Stimulated activated CD4-positive, alpha-beta T cell treated with anti-CD3 and anti-CD28 coated beads, Interleukin-1b, Interleukin-23, amount 100 ng/mL, for 24 hours (primary cell): ENCODE results near the gene WDR17.

ENCODE experiments used
- DNase-seq, 4 experiments: peaks; one replicate each; pipeline ENCODE4 v3.0.0-alpha.2; 2020; ENCODE audit warnings: low read depth in 4 of 4, low spot score in 1 of 4

WDR17 gene

DNA sequence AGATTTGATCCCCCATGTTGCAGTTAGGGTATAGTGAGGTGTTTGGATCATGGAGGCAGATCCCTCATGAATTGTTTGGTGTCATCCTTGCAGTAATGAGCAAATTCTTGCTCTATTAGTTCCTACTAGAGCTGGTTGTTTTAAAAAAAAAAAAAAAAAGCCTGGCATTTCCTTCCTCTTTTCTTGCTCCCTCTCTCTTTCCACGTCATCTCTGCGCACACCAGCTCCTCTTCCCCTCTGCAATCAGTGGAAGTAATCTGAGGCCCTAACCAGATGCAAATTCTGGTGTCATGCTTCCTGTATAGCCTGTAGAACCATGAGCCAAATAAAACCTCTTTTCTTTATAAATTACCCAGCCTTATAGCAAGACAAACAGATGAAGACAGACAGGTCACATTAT lies 24.5 kb downstream of the WDR17 start:
- no peak for DNase-seq

DNA sequence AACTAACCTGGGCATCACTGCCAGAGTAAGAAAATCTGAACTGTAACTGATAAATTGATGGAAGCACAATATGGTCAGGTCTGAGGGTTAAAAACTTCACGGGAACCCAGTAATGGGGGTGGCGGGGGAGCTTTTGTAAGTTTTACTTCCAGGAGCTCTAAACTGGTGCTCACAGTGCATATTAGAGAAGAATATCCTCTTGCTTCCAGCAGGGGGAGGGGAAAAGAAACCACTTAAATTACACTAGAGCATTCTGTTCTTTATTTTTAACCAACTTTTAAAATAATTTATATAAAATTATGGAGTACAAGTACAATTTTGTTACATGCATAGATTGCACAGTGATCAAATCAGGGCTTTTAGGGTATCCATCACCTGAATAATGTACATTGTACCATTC lies 33.7 kb downstream of the WDR17 start:
- no peak for DNase-seq

DNA sequence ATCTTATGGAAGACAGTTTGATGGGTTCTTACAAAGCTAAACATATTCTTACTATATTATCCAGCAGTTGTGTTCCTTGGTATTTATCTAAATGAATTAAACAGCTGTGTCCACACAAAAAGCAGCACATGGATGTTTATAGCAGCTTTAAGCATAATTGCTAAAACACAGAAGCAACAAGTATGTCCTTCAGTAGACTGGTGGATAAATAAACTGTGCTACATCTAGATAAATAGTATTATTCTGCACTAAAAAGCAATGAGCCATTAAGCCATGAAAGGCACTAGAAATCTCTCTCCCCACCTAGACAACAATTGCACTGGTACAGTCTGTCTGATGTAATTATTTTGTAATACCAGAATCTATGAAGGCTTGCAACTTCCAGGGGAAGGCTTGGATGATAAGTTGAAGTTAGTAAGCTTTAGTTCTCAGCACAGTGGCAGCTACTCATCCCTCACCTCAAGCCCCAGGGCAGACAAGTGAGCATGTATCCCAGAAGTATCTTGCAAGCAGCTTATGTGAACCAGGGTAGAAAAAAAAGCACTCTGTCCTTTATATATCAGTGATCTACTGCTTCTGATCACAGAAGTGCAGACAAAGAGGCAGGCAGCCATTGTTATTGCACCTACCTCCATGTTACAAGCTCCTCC lies 36.9 kb downstream of the WDR17 start:
- DNase-seq: no peak

DNA sequence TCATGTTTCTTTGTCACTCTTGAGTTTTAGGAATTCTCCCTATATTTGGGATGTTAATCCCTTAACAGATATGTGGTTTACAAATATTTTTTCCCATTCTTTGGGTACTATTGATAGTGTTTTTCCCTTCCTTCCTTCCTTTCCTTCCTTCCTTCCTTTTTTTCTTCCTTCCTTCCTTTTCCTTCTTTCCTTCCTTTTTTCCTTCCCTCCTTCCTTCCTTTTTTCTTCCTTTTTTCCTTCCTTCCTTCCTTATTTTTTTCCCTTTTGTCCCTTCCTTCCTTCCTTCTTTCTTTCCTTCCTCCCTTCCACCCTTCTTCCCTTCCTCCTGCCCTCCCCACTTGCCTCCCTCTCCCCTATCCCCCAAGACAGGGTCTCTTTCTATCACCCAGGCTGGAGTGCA lies 42.1 kb downstream of the WDR17 start:
- DNase-seq: no peak

DNA sequence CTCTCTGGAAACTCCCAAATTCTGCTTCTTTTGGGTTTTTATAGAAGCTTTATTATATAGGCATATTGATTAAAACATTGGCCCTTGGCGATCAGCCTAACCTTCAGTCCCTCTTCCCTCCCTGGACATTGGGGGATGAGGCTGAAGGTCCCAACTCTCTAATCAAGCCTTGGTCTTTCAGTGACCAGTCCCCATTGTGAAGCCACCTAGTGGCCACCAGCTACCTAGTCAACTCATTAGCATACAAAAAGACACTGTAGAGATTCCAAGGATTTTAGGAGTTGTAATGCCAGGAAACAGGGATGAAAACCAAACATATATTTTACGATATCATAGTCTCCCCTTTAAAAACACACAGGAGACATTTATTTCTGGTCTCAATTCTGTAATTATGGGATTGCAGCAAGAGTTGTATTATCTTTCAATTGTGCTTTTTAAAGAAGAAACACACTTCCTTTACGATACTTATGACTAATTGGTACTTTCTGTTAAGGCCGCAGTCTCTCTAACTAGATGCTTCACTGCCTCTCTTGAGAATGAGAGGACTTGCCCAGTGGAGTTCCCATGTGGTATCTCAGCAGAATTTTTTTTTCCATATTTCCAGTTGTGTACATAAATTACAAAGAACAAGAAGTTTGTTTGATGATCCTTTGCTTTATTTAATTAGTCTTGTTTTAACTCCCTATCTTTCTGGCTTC lies 58.2 kb downstream of the WDR17 start:
- no peak for DNase-seq

DNA sequence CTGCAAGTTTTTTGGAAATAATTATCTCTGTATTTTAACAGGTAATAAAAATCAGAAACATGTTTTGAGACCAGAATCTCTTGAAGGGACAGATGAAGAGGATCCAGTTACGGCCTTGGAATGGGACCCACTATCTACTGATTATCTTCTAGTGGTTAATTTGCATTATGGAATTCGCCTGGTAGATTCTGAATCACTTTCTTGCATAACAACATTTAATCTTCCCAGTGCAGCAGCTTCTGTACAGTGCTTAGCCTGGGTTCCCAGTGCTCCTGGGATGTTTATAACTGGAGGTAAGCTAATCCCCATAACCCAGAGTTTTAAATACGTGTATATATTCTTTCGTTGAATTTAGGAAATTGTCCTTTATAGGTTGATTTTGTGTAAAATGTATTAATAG lies 59.4 kb downstream of the WDR17 start:
- no peak for DNase-seq

DNA sequence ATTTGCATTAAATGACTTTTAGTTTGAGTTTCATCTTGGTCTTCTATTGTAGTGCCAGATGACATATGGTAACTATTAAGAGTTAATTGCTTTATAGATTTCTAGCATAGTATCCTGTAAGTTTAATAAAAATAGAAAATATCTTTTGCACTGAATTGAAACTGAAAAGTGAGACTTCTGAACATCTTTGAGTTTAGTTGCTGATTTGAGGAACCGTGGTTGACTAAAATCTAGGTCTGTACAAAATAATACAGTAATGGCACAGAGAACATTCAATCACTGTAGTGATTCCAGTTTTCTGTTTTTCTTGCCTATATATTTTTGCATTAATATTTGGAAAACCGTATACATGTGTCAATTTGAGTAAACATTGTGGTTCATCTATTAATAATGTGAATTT lies 69.0 kb downstream of the WDR17 start:
- no peak for DNase-seq

DNA sequence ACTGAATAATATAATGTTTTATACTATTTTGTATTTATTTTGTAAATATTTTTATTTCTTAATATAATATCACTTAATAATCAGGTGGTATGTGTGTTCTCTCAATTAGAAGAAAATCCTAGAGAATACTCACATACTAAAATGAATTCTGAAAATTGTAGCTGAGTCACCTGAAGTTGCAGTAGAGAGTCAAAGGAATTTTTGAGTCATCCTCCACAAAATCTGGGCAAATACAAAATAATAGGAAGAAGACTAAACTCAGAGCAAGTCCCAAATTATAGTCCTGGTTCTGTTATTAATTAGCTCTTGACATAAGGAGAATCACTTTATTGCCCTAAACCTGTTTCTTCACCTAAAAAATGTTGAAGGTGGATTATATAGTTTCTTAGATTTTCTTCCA lies 72.0 kb downstream of the WDR17 start:
- no peak for DNase-seq

DNA sequence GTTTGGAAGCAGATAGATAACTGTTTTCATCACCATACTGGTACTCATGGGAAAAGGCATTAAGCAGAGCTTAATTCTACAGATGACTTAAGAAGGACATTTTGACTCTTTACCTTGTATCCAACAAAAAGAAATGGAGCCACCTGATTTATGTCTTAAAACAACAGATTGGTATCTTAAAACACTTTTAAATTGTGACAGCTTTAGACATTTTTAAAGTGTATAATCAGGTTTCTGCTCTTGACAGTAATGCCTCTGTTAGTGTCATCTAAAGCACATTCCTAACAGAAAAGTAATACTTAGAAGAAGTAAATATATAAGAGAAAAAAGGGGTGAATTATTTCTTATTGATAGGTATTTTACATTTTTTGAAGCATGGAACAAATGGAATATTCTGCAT lies 73.9 kb downstream of the WDR17 start:
- no peak for DNase-seq

DNA sequence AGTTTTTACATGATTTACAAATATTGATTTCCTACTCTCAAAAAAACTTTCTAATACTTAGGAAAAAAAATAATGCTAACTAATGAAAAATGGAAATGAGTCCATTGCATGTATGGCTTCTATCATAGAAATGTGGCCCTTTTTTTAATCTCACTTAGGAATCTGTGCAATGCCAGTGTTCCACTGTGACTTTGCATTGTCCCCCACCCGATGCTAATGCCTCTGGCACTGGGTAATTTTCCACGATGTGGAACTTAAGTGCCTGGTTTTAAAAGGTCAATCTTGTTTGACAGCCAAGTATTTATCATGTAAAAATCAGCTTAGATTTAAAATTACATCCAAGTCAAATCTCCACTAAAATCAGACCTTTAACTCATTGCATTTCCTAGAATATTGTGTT lies 76.6 kb downstream of the WDR17 start:
- no peak for DNase-seq

DNA sequence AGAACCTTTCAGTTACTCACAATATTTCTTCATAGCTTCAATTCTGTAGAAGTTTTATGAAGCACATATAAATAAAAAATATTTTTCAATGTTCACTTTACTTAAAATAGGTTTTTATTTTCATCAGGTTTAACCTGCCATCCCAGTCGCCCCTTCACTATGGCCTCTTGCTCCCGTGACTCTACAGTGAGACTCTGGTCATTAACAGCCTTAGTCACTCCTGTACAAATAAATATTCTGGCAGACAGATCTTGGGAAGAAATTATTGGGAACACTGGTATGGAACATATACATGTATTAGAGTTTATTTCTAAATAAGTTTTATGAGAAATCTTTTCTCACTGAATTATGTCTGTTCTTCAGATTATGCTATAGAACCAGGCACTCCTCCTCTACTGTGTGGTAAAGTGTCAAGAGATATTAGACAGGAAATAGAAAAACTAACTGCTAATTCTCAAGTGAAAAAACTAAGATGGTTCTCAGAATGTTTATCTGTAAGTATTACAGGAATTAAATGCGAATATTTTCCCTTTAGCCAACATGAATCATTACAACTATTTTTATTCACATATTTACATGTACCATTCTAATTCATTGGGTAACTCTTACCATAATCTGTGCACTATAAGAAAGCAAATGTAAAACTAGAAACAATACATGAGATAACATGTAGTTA lies 84.2 kb downstream of the WDR17 start:
- DNase-seq: no peak

DNA sequence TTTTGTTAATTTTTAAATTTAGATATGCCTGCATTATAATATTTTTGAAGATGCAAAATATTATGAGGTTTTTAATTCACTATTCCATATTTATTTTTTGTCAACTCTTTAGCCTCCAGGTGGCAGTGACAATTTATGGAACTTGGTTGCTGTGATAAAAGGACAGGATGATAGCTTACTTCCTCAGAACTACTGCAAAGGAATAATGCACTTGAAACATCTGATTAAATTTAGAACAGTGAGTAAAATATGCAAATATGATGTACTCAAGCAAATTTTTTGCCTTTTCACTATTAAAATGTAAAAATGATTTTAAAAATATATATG lies 84.7 kb downstream of the WDR17 start:
- DNase-seq: no peak

DNA sequence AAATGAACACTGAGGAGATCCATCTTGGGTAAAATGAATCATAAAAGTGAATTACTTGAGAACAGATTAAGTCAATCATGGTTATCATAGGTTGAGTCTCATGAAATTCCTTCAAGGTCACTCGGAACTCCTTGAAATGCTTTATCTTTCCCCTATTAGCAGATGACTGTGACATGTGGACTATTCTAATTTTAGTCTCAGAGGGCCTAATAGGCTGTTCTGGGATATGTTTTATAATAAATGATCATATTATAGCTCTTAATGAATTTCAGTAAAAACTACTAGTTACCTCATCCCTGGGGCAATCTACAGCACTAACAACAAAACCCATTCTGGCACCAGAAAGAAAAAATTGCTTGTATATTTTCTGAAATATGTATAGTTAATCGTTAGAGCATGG lies 85.1 kb downstream of the WDR17 start:
- DNase-seq: no peak

DNA sequence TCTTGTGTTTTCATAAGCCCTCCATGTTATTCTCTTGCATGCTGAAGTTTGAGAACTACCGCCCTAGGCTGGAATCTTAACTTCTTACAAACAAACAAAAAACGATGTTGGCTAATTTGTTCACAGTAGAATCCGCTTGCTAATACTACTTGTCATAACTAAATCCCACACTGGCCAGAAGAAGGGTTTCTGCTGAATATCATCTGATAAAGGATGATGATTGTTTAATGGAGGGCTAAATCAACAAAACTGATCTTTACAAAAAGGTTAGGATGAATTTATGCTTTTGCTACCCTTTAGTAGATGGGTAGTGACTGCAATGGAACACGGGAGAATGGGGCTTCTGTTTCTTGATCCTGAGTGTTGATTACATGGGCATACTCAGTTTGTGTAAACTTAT lies 87.5 kb downstream of the WDR17 start:
- no peak for DNase-seq

DNA sequence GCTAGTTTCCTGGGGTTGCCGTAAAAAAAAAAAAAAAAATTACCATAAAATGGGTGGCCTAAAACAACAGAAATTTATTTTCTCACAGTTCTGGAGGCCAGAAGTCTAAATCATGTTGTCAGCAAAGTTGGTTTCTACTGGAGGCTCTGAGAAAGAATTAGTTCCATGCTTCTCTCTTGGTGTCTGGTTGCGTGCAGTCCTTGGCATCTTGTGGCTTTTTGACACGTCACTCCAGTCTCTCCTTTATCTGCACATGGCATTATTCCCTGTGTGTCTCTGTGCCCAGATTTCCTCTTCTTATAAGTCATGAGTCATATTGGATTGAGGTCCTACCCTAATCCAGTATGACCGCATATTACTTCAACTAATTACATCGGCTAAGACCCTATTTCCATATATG lies 91.0 kb downstream of the WDR17 start:
- DNase-seq: no peak

DNA sequence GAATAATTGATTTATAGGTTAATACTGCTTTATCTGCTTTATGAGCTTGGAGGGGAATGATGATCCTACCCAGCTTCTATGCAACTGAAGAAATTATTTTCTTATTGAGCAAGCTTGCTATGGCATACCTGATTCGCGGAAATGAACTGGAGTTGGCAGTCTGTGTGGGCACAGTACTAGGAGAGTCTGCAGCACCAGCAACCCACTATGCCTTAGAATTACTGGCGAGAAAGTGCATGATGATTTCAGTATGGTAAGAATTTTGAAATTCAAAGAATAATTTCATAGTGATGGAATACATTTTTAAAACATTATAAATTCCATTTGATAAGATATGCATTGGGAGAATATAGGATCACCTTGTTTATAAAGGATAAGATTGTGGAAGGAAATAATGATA lies 97.4 kb downstream of the WDR17 start:
- DNase-seq: no peak

DNA sequence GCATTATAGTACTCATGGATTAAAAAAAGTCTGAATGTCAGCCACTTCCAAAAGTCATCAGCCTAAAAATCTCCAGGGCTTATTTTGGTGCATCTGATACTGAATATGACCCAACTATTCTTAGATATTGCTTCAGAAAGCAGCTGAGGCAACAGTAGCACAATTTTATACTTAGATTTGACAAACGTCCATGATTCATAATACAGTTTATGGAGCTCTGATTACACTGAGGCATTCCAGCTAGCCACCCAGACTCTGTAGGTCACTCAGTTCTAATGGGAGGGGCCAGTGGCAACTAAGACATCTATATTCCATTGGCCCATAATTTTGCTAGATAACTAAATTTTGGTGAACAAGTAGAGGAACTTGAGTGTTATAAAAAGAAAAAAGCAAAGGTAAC lies 119.4 kb downstream of the WDR17 start:
- no peak for DNase-seq

DNA sequence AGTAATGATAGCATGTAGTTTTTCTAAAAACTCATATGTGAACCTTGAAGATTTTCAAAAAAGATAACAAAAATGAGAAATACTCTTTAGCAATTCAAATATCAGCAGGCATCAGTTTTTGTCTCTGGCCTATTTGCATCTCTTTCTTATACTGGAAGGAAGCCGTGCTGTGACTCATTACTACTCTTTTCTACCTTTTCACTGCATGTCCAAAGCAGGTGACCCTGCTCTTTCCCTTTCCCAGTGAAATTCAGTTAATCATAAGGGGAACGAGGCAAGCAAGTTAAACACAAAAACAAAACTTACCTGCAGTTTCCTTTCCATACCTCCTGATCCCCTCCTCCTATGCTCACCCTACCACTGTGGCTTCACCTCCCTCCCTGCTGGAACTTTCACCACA lies 120.4 kb downstream of the WDR17 start:
- no peak for DNase-seq

DNA sequence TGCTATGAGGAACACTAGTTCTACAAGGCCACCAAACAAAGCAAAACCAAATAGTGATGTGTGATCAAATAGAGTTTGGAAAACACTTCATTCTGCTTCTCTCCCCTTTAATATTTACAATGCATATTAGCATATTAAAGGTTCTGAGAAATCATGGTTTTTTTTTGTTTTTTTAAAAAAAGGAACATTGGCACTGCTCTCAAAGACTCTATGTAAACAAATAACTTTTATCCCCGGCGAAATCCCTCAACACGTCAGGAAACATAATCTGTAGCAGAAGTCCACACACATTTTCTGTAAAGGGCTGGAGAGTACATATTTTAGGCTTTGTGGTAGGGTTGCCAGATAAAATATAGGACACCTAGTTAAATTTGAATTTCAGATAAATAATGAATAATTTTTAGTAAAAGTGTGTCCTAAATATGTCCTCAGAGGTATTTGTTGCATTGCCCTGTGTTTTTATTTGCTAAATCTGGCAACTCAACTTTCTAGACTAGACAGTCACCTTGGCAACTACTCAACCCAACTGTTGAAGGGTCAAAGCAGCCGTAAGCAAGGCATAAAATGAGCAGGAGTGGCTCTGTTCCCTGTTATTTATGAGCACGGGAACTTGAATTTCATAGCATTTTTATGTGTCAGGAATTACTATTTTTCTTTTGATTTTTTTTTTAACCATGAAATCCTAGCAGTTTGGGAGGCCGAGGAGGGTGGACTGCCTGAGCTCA lies 121.2 kb downstream of the WDR17 start:
- DNase-seq: no peak

DNA sequence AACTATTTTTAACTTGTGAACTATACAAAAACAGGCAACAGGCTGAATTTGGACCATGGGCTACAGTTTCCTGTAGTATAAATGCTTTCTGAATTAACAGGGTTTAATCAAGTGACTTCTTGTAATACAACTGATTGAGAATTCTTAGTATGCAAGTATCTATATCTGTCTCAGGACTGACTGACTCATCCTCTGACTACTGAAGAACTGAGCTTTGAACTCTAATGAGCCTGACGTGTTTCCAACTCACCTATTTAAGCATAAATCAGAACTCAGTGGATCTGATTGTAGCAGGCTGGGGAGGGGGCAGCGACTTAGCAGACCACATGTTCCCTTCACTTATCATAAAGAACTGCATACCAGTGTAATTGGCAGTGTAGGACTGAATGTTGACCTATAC lies 122.0 kb downstream of the WDR17 start:
- no peak for DNase-seq

DNA sequence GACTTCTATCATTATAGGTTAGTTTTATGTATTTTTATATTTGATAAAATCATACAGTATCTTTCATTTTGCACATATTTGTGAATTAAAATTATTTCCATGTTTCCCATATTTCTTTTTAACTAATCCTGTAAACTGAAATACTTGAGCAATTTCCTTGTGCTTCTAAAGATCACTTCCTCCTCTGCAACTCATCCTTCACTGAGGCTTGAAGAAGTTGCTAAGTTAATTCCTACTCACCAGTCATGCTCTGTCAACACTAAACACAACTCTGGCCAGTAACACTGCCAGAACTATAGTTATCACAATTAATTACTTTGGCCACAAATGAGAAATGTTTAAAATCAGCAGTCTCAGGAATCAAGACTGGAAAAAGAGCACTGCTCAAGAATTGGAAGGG lies 123.0 kb downstream of the WDR17 start:
- no peak for DNase-seq
